Left hindlimb (tissue), 1 donor: ENCODE measurements around the gene HCN1.
A peak's percentile ranks its signal among the peaks of the same experiment; 100 is the strongest.

Experiments used
- DNase-seq: peaks from one replicate; pipeline ENCODE4 v3.0.0-alpha.2; 2018

The HCN1 gene

GRCh38 chr5:45696206-45696836 is at the start of gene HCN1:
Gene HCN1 (minus strand): TSS chr5:45696380.
- peak; percentile 88 for DNase-seq

DNA sequence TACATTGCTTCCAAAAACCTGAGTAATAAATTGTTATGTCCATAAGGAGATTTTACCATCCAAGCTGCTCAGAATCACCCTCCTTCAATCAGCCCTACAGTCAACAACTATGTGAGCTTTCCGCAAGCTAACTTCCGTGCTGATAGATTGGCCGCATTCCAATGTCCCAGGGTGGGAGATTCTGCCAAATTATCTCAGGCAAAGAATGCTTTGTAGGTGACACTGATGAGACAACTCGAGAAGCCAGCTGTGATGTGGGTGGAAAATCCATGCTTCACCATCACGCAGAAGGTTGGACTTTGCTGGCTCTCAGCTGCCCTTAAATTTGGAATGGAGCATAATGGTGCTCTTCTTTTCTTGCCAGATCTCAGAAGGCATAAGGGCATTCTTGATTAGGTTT is 44.9 kb upstream of the HCN1 start:
- no peak for DNase-seq

DNA sequence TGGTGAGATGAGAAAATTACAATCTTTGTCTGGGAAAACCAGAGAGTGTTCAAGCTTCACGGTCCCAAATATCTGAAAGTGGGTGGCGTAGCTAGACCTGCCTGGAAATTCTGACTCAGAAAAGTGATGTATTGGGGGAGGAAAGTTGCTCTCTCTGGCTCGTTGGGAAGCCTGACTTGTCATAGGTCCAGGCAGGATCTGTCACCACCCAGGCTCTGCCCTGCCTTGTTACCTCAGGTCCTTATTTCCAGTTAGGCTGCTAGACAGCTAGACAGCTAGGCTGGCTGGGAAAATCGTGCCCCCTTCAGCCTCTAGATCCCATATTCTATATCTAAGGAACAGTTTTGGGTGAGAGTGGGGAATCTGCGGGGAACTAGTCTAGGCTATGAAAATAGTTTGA is 41.0 kb upstream of the HCN1 start:
- DNase-seq: no peak

GRCh38 chr5:45725537-45725936 is 29.4 kb upstream of the HCN1 start:
- DNase-seq: no peak

- DNase-seq: no peak
Observed at GRCh38 chr5:45697201-45697600, 1.0 kb upstream of the HCN1 start.

GRCh38 chr5:45695804-45696156 is 400 bp downstream of the HCN1 start:
- DNase-seq: no peak

DNA sequence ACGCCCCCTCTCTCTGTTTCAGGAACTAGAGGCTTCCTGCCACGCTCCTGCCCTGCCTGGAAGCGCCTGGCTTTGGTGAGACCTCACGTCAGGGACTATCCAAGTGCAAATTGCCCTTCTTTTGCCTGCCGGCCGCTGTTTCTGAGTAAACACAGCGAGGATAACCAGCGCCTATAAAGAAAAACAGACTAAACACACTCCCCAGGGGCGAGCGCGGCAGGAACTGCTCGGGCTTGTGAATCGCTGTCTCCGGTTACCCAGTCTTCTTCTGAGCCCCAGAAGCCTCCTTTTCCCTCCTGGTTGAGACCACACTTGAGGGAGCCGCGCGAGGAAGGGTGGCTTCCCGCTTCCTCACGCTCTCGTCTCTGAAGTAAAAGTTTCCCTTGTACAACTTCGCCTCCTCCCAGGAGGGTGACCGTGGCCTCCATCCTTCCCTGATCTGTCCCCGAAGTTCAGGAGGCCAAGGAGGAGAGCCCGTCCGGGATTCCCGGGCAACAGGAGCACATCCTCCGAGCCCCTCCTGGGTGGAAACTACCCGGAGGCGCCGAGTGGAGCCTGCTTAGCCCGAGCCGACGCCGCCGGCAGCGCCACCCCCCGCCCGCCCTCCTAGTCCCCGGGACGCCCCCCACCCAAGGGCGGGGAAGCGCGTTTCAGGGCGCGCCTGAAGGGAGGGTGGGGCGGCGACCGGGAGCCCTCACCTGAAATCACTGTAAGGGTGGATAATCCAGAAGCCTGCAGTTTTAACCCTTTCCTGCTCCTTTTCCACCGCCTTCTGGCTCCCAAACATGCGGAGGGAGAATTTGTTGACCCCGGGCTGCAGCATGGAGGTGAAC is 993 bp downstream of the HCN1 start:
- DNase-seq: no peak

GRCh38 chr5:45694255-45694814 is 1.8 kb downstream of the HCN1 start:
- no peak for DNase-seq

DNA sequence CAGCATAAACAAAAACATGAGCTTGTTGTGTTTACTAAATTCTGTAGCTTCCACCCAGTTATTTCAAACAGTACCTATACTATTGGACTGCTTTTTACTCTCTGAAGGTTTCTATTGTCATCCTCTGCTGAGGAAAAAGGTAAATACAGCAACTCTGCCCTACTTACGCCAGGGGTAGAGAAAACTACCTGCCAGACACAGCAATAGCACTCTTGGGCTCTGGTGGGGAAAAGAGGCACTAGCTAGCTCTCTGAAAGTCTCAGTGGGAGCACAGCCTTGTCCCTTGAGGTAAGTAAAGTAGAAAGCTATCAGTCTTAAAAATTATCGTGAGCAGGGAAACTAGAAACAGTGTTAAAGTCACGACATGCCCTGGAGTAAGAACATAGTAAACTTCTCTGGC is 3.7 kb downstream of the HCN1 start:
- no peak for DNase-seq

GRCh38 chr5:45691656-45692055 is 4.5 kb downstream of the HCN1 start:
- no peak for DNase-seq

GRCh38 chr5:45687701-45688100 is 8.5 kb downstream of the HCN1 start:
- DNase-seq: no peak

DNA sequence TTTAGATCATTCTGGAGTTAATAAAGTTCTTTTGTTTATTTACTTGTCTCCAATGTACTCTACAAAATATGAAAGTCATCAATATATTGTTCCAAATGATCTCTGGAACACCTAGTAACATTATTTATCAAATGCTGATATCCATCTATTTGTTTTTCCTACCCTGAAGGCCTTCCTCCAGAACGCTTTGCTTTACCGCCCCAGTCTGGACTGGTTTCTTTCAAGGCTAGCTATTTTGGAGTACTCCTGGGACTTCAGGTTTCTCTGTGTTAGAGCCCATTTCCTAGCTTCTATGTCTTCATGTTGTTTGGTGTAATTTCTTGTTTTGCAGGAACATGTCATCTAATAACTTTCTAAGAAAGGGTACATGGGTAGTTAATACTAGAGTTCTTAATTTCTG is 9.6 kb downstream of the HCN1 start:
- DNase-seq: no peak

DNA sequence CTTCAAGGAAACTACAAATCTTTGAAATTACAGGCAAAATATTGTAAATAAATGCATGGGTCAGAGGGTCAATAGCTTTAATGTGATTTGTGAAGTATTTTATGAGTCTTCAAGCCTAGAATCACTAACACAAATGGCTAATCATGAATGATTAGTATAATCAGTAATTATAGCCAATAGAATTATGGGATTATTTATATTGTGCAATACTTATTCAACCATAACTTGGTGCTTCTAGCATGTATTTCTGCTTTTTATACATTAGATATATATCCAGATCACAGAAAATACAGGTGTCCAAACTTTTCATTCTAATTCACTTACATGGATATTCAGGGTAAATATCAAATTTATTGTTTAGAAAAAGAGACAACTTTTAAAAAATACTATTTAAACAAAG is 12.1 kb downstream of the HCN1 start:
- no peak for DNase-seq

GRCh38 chr5:45680950-45681349 is 15.2 kb downstream of the HCN1 start:
- DNase-seq: no peak

- DNase-seq: no peak
Observed at GRCh38 chr5:45677524-45677923, 18.7 kb downstream of the HCN1 start.

- no peak for DNase-seq
Observed at GRCh38 chr5:45672271-45672670, 23.9 kb downstream of the HCN1 start.

DNA sequence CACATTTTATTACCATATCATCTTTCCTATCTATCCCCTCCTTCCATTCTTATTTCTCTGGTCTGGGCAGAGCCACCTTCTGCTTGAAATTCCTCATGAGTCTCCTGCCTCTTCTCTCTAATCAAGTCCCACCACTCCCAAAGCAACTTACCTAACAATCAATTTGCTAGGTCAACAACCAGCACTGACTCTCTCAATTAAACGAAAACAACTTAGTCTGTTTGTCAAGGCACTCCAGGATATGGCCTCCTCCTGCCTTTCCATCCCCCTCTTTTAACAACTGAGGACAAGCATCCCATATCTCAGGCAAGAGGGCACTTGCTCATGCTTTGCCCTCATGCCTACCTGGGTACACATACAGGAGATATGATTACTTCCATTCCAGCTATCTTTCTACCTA is 47.4 kb downstream of the HCN1 start:
- no peak for DNase-seq

GRCh38 chr5:45643056-45643455 is 53.1 kb downstream of the HCN1 start:
- no peak for DNase-seq

DNA sequence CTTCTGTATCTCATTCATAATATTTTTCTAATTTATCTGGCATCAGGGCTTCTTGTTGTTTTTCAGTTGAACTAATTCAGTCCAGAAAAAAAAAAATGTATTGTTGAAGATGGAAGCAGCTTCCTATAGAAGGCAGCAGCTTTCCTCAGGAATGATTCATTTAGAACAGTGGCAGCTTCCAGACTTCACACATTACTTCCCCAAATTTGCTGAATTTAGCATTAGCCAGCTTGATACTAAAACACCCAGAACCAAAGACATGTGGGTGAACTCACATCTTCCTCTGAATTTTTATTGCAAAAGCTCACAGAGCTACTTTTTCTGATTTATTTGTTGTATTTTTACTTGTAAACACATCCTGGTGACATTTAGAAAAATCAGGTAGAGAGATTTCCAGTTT is 53.8 kb downstream of the HCN1 start:
- DNase-seq: no peak

DNA sequence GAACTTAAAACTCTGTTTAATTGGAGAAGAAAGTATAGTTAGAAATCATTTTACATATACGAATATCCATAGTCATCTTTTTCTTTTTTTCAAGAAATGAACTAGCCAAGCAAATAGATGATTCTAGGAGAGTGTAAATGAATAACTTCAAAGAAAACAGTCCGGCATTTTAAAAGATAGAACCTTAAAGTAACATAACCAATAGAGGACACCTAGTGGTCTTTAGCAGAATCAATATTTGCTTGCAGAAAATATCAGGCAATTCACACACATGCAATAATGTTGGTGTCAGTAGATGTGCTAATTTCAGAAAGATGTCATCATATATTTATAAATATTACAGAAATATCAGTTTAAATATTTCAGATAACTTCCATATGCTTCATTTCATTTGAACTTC is 57.1 kb downstream of the HCN1 start:
- no peak for DNase-seq

GRCh38 chr5:45627076-45627656 is 69.0 kb downstream of the HCN1 start:
- no peak for DNase-seq

GRCh38 chr5:45623832-45624231 is 72.3 kb downstream of the HCN1 start:
- no peak for DNase-seq

DNA sequence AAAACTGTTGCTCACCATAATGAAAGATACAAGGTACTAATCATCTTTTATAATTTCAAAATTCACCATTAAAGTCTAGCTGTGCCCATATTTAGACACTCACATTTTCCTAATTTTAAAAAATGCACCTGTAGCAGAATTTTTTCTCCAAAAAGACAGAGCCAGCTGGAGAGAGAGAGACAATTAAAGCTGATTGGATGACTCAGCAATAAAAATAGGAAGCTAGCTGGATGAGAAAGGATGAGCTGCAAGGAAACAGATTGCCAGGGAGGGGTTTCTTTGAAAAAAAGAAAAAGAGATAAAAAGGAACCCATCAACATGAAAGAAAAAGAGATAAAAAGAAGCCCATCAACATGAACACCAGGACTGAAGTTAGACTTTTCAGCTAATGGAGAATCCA is 73.8 kb downstream of the HCN1 start:
- DNase-seq: no peak

DNA sequence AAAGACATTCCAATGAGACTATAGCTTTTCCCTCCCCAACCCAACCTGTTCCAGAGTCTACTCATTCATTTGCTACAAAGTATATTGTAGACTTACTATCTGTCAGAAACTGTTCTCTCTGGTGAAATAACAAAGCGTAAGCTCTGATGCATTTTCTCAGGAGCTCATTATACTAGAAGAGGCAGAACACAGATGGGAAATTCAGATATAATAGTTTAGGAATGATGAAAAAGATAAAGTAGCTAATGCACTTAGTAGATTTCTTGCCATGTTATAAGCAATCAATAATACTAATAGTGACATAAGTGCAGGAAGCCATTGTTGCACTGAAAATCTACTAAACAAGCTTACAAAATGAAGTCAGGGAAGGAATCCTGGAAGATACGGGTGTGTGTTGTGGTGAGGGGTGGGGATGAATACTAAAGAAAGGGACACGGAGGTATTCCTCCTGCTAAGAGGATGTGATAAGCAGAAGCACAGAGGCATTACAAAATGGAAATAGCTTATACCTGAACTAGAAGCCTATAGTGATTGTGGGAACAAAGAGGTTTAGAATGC is 78.2 kb downstream of the HCN1 start:
- no peak for DNase-seq
